Measurements from ENCODE around the gene FUT1. TPM values are rescaled to one million over a fixed set of nuclear protein-coding genes. Genes with fewer than 3 reads are reported as not detected.

The FUT1 gene
- 19.9 TPM for total RNA-seq
- long read RNA-seq, partial matches to known transcripts: 50 of 71 reads
- long read RNA-seq, other reads (novel, unspliced or antisense): 20 of 71 reads

- no peaks in the 10 kb centered on the region for H3K36me3 ChIP-seq
- intact Hi-C loops (cut with DNase I): no loop called here
- H3K4me1 ChIP-seq: peaks cover 18% of the 10 kb centered on the region
- ATAC-seq: peak; percentile 89
- no peaks in the 10 kb centered on the region for H3K9me3 ChIP-seq
- peak; percentile 90 for DNase-seq
- H3K27me3 ChIP-seq: peaks cover 19% of the 10 kb centered on the region
- no peak for TF ChIP-seq CTCF (IDR thresholded peaks at IDR 0.05)
- H3K4me3 ChIP-seq: peak within 1 kb of the TSS; percentile 56
- peak within 1 kb of the TSS; percentile 63 for H3K27ac ChIP-seq
Observed at GRCh38 chr19:48752496-48753365, at the start of gene FUT1. FUT1 (minus strand) TSS chr19:48752641; CDS start chr19:48751281, 1,360 bp downstream.

GRCh38 chr19:48799358-48800300, 47.2 kb upstream of the FUT1 start:
- Histone ChIP-seq H3K27ac (no peak overlapping the region), H3K36me3 (peaks cover 11% of the 10 kb centered on the region), H3K9me3 (no peaks in the 10 kb centered on the region), H3K4me1 (peaks cover 9% of the 10 kb centered on the region), H3K27me3 (no peaks in the 10 kb centered on the region), H3K4me3 (no peak overlapping the region)
- DNase-seq (no peak), ATAC-seq (no peak)
- TF ChIP-seq CTCF (IDR thresholded peaks at IDR 0.05): no peak
- intact Hi-C loops (cut with DNase I): loop anchor here (5.0 kb wide), 1 partner anchor 33 kb away; no protein-coding TSS in a partner anchor

- ATAC-seq: no peak
- Histone ChIP-seq H3K9me3 (no peaks in the 10 kb centered on the region), H3K36me3 (peaks cover 11% of the 10 kb centered on the region), H3K4me1 (peaks cover 9% of the 10 kb centered on the region), H3K27ac (no peak overlapping the region), H3K27me3 (no peaks in the 10 kb centered on the region), H3K4me3 (no peak overlapping the region)
- TF ChIP-seq CTCF (IDR thresholded peaks at IDR 0.05): no peak
- no peak for DNase-seq
- intact Hi-C loops (cut with DNase I): loop anchor here (5.0 kb wide), 1 partner anchor 33 kb away; no protein-coding TSS in a partner anchor
Observed at GRCh38 chr19:48798937-48799336, 46.5 kb upstream of the FUT1 start.

- Histone ChIP-seq H3K36me3 (peaks cover 11% of the 10 kb centered on the region), H3K4me3 (no peak overlapping the region), H3K4me1 (peaks cover 9% of the 10 kb centered on the region), H3K27ac (no peak overlapping the region), H3K9me3 (no peaks in the 10 kb centered on the region), H3K27me3 (no peaks in the 10 kb centered on the region)
- intact Hi-C loops (cut with DNase I): loop anchor here (5.0 kb wide), 1 partner anchor 35 kb away; no protein-coding TSS in a partner anchor
- ATAC-seq: no peak
- TF ChIP-seq CTCF (IDR thresholded peaks at IDR 0.05): no peak
- no peak for DNase-seq
Observed at GRCh38 chr19:48797103-48797502, 44.7 kb upstream of the FUT1 start.

- intact Hi-C loops (cut with DNase I): loop anchor here (5.0 kb wide), 1 partner anchor 36 kb away; no protein-coding TSS in a partner anchor
- DNase-seq (no peak), ATAC-seq (no peak)
- peaks cover 11% of the 10 kb centered on the region for H3K36me3 ChIP-seq
- H3K4me3 ChIP-seq: no peak overlapping the region
- no peaks in the 10 kb centered on the region for H3K9me3 ChIP-seq
- peak overlapping the region; percentile 61 for H3K27ac ChIP-seq
- H3K27me3 ChIP-seq: no peaks in the 10 kb centered on the region
- peaks cover 9% of the 10 kb centered on the region for H3K4me1 ChIP-seq
- TF ChIP-seq CTCF (IDR thresholded peaks at IDR 0.05): no peak
Observed at GRCh38 chr19:48796298-48797083, 44.0 kb upstream of the FUT1 start.
